ENCODE results near the gene CAPN9.

GRCh38 chr1:230770317-230770716, 23.1 kb downstream of the CAPN9 start:
- TF ChIP-seq CEBPB (tag; IDR thresholded peaks at IDR 0.05) (no peak), L3MBTL2 (IDR thresholded peaks at IDR 0.05) (no peak), CBFB (CRISPR knock-in tag; IDR thresholded peaks at IDR 0.05) (no peak), CTCF (IDR thresholded peaks at IDR 0.05 in 2 of 3, conservative IDR thresholded peaks at IDR 0.05 in 1 of 3; ENCODE audit: insufficient read depth in 2 of 3, low read depth in 1 of 3, low read length in 3 of 3) (no peak), ZNF431 (CRISPR knock-in tag; IDR thresholded peaks at IDR 0.05) (no peak), BCL6 (CRISPR knock-in tag; IDR thresholded peaks at IDR 0.05) (no peak), ZNF583 (CRISPR knock-in tag; IDR thresholded peaks at IDR 0.05) (no peak), GTF2A2 (tag; IDR thresholded peaks at IDR 0.05) (no peak), MGA (IDR thresholded peaks at IDR 0.05) (no peak), ZNF175 (CRISPR knock-in tag; IDR thresholded peaks at IDR 0.05; ENCODE audit: low read depth) (no peak), RFX5 (IDR thresholded peaks at IDR 0.05; ENCODE audit: low read depth, low read length) (no peak), ARID4B (CRISPR knock-in tag; IDR thresholded peaks at IDR 0.05) (no peak)
